ENCODE results near the gene SPAG16.

The SPAG16 gene

DNA sequence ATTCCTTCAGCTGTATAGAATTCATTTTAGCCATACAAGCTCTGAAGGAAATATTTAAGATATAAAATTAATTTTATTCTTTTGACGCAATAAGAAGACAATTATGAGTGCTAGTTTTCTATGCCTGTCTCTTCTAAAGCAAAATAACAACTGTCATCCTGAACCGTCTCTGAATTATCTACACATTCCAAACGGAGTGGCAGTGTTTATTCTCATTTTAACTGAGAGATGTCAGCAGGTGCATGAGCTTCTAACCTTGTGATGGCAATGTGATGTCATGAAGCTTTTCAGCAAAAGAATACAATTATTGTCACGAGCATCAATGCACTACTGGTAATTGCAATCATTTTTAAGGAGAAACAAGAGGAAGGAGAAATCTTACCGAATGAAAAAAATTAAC is 274.8 kb downstream of the SPAG16 start:
- H3K4me3 ChIP-seq (ENCODE audit: low read depth, low read length) = no peak overlapping the region
- TF ChIP-seq POLR2A (IDR thresholded peaks at IDR 0.05; ENCODE audit: extremely low read depth, insufficient read length) (no peak), CTCF (IDR thresholded peaks at IDR 0.05; ENCODE audit: low read depth, low read length) (no peak), MYC (IDR thresholded peaks at IDR 0.05; ENCODE audit: low read depth, low read length) (no peak)
- TF ChIP-seq, protein P1, sequence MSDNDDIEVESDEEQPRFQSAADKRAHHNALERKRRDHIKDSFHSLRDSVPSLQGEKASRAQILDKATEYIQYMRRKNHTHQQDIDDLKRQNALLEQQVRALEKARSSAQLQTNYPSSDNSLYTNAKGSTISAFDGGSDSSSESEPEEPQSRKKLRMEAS (IDR thresholded peaks at IDR 0.05; ENCODE audit: low read depth, low read length) = no peak
- no peak for DNase-seq (ENCODE audit: low read depth)

GRCh38 chr2:213561759-213562158 is 277.5 kb downstream of the SPAG16 start:
- TF ChIP-seq, protein P1 (IDR thresholded peaks at IDR 0.05; ENCODE audit: low read depth, low read length) = no peak
- TF ChIP-seq MYC (IDR thresholded peaks at IDR 0.05; ENCODE audit: low read depth, low read length) (no peak), CTCF (IDR thresholded peaks at IDR 0.05; ENCODE audit: low read depth, low read length) (no peak), POLR2A (IDR thresholded peaks at IDR 0.05; ENCODE audit: extremely low read depth, insufficient read length) (no peak)
- H3K4me3 ChIP-seq (ENCODE audit: low read depth, low read length) = no peak overlapping the region
- DNase-seq (ENCODE audit: low read depth) = no peak

GRCh38 chr2:213562539-213563180 is 278.4 kb downstream of the SPAG16 start:
- no peak overlapping the region for H3K4me3 ChIP-seq (ENCODE audit: low read depth, low read length)
- DNase-seq (ENCODE audit: low read depth) = no peak
- TF ChIP-seq POLR2A (IDR thresholded peaks at IDR 0.05; ENCODE audit: extremely low read depth, insufficient read length) (no peak), MYC (IDR thresholded peaks at IDR 0.05; ENCODE audit: low read depth, low read length) (no peak), CTCF (IDR thresholded peaks at IDR 0.05; ENCODE audit: low read depth, low read length) (no peak)
- TF ChIP-seq, protein P1 (IDR thresholded peaks at IDR 0.05; ENCODE audit: low read depth, low read length) = no peak

DNA sequence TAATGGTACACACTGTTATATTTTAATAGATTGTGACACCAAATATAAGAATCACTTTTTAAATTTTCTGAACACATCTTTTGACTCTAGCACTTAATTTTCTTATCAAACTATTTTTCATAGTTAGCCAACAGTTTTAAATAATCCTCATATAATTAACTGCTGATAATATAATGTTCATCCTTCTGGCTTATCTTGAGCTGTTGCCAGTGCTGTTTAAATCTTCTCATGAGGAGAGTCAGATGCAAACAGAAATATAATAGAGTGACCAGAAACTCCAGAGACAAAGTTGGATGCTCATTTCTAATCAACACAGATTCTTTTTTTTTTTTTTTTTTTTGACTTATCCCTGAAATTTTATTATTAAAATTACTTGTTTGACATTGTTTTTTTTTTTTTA is 282.6 kb downstream of the SPAG16 start:
- no peak for DNase-seq (ENCODE audit: low read depth)
- TF ChIP-seq CTCF (IDR thresholded peaks at IDR 0.05; ENCODE audit: low read depth, low read length) (no peak), POLR2A (IDR thresholded peaks at IDR 0.05; ENCODE audit: extremely low read depth, insufficient read length) (no peak), MYC (IDR thresholded peaks at IDR 0.05; ENCODE audit: low read depth, low read length) (no peak)
- TF ChIP-seq, protein P1 (IDR thresholded peaks at IDR 0.05; ENCODE audit: low read depth, low read length) = no peak
- no peak overlapping the region for H3K4me3 ChIP-seq (ENCODE audit: low read depth, low read length)

DNA sequence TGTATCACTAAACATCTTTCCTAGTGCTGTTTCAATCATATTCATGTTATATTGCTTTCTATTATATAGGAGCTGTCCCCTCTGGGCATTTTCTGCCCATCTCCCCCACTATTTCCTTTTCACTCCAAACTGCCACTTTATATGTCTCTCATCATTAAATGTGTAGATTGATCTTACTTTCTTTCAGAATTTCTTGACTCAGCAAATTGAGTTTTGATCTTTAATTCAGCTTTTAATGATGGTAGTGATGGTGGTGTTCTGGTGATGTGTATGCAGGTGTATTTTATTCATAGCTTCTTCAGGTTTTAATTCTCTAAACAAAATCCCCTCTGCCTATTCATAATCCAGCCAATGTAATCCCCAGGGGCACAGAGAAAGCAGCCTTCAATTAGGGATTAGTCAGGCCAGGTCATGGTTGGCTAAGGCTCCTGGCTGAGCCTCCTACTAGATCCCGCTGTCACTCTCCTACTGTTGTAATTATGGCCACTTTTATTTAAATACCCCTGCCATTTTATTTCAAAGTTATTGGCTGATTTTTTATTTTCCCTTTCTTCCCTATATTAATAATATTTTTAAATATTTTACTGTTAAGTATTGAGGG is 325.4 kb downstream of the SPAG16 start:
- DNase-seq (ENCODE audit: low read depth) = no peak
- TF ChIP-seq, protein P1 (IDR thresholded peaks at IDR 0.05; ENCODE audit: low read depth, low read length) = no peak
- no peak for TF ChIP-seq CTCF (IDR thresholded peaks at IDR 0.05; ENCODE audit: low read depth, low read length)
- TF ChIP-seq MYC (IDR thresholded peaks at IDR 0.05; ENCODE audit: low read depth, low read length) = no peak
- no peak for TF ChIP-seq POLR2A (IDR thresholded peaks at IDR 0.05; ENCODE audit: extremely low read depth, insufficient read length)
- H3K4me3 ChIP-seq (ENCODE audit: low read depth, low read length) = no peak overlapping the region

All from NB4 (cell line).